Astrocyte (in vitro differentiated cells and primary cell): ENCODE data around the gene ZC3H12D. TPM values are rescaled to one million over a fixed set of nuclear protein-coding genes. Genes with fewer than 3 reads are reported as not detected.
A peak's percentile ranks its signal among the peaks of the same experiment; 100 is the strongest.

Experiments
- DNase-seq: peaks from one replicate; pipeline ENCODE4 v3.0.0-alpha.2; 2010; ENCODE audit warnings: low read depth
- FAIRE-seq: peaks from 2 replicates; lab custom pipeline; 2011; peaks lifted over from hg19 to GRCh38; lab: Jason Lieb, UNC
- H2AFZ ChIP-seq: 2 replicates; pipeline ENCODE4 v1.6.0; 2012; ENCODE audit warnings: low read depth, low read length, inconsistent platforms
- H3K27ac ChIP-seq: 2 replicates; pipeline ENCODE4 v1.5.1; 2011; ENCODE audit warnings: low read depth, low read length, inconsistent platforms
- H3K27me3 ChIP-seq: 2 replicates; pipeline ENCODE4 v1.6.0; 2011; ENCODE audit warnings: low read length, inconsistent platforms; ENCODE audit not compliant: insufficient read depth
- H3K36me3 ChIP-seq: 2 replicates; pipeline ENCODE4 v1.5.1; 2011; ENCODE audit warnings: low read length, inconsistent platforms; ENCODE audit not compliant: insufficient read depth
- H3K4me1 ChIP-seq: 2 replicates; pipeline ENCODE4 v1.5.1; 2011; ENCODE audit warnings: low read length, inconsistent platforms; ENCODE audit not compliant: insufficient read depth
- H3K4me2 ChIP-seq: 2 replicates; pipeline ENCODE4 v1.6.0; 2012; ENCODE audit warnings: low read length, inconsistent platforms
- H3K4me3 ChIP-seq: 2 replicates; pipeline ENCODE4 v1.5.1; 2011; ENCODE audit warnings: low read depth, mild to moderate bottlenecking, low read length, inconsistent platforms; ENCODE audit not compliant: insufficient read depth
- H3K79me2 ChIP-seq: 2 replicates; pipeline ENCODE4 v1.6.0; 2012; ENCODE audit warnings: mild to moderate bottlenecking, low read length, inconsistent platforms; ENCODE audit not compliant: insufficient read depth
- H3K9ac ChIP-seq: 2 replicates; pipeline ENCODE4 v1.6.0; 2012; ENCODE audit warnings: mild to moderate bottlenecking, low read length, inconsistent platforms
- H3K9me3 ChIP-seq: 2 replicates; pipeline ENCODE4 v1.5.1; 2012; ENCODE audit warnings: low read depth, mild to moderate bottlenecking, low read length, inconsistent platforms; ENCODE audit not compliant: insufficient read depth
- H4K20me1 ChIP-seq: 2 replicates; pipeline ENCODE4 v1.6.0; 2012; ENCODE audit warnings: low read length, inconsistent platforms; ENCODE audit not compliant: insufficient read depth
- H3K27ac Mint-ChIP-seq: one replicate; pipeline ENCODE4 v1.8.0; 2021; ENCODE audit warnings: mild to moderate bottlenecking, mixed read lengths; ENCODE audit not compliant: unreplicated experiment
- H3K27me3 Mint-ChIP-seq: one replicate; pipeline ENCODE4 v1.8.0; 2021; ENCODE audit warnings: low read depth, mixed read lengths; ENCODE audit not compliant: unreplicated experiment
- H3K36me3 Mint-ChIP-seq: one replicate; pipeline ENCODE4 v1.8.0; 2021; ENCODE audit warnings: low read depth, mixed read lengths; ENCODE audit not compliant: unreplicated experiment
- H3K4me1 Mint-ChIP-seq: one replicate; pipeline ENCODE4 v1.8.0; 2021; ENCODE audit warnings: low read depth, mixed read lengths; ENCODE audit not compliant: unreplicated experiment
- H3K4me3 Mint-ChIP-seq: one replicate; pipeline ENCODE4 v1.8.0; 2021; ENCODE audit warnings: mild to moderate bottlenecking, moderate library complexity, mixed read lengths; ENCODE audit not compliant: unreplicated experiment
- H3K9me3 Mint-ChIP-seq: one replicate; pipeline ENCODE4 v1.8.0; 2021; ENCODE audit warnings: mild to moderate bottlenecking, mixed read lengths; ENCODE audit not compliant: unreplicated experiment
- EZH2 ChIP-seq: IDR thresholded peaks from 2 replicates; pipeline ENCODE4 v1.6.1; 2012; ENCODE audit warnings: mild to moderate bottlenecking, low read length, inconsistent platforms; ENCODE audit not compliant: insufficient read depth
- total RNA-seq: library from RNA; stranded (reverse); gene quantifications from 2 replicates; pipeline ENCODE4 v1.2.1, GENCODE V29; 2021
- TF ChIP-seq, protein P1 (sequence below): IDR thresholded peaks from 2 replicates; pipeline ENCODE4 v1.5.1; 2011; ENCODE audit warnings: low read depth, mild to moderate bottlenecking, inconsistent platforms, low read length, moderate library complexity; ENCODE audit not compliant: insufficient read depth

The ZC3H12D gene
- total RNA-seq, 1 donor from 2014 or later, result 0.05 TPM

DNA sequence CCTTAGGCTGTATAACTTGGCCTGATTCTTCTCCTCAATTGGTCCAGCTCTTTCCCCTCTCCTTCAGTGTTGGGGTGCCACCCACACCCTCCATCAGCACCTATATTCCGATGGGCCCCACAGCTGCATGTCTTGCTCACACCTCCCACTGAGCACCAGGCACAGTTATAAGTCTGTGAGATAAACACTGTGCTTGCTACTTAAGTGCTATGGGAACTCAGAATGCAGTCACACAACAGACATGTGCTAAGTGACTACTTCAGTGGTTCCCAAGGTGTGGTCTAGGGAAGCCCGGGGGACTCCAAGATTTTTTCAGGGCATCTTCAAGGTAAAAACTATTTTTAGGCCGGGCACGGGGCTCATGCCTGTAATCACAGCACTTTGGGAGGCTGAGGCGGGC lies 7.3 kb downstream of the ZC3H12D start:
- H4K20me1 ChIP-seq, result no peaks in the 10 kb centered on the region

DNA sequence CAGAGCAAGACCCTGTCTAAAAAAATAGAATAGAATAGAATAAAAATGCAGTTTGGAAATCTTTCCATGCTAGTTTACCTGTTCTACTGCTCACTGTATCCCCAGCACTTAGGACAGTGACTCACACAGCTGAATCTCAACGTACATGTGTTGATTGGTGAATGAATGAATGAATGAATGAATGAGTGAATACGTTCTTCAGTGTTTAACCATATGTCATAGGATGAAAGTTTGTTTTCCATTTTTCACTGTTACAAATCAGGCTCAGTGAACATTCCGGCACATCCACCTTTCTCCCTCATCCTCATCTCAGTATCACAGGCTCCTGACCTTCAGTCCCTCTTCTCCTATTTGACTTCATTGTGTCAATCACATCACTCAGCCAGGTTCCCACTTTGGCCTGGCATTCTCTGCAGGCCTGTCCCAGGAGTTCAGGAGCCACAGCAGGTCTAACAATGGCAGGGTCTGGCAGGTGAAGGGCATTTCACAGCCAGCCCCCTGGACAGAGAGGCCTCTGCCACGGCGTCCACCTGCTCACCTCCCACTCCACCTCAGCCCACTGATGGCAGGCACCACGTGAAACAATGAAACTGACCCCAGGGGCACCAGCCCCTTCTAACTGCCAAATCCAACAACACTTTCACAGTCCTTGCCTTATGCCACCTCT lies 7.9 kb downstream of the ZC3H12D start:
- peak overlapping the region; percentile 41 for H3K27ac Mint-ChIP-seq
- Histone ChIP-seq H3K4me2 (no peak overlapping the region), H3K4me3 (no peak overlapping the region), H3K9ac (no peak overlapping the region), H3K27me3 (peaks cover 9% of the 10 kb centered on the region), H3K27ac (no peak overlapping the region), H4K20me1 (no peaks in the 10 kb centered on the region), H3K79me2 (no peaks in the 10 kb centered on the region), H3K4me1 (peaks cover 3% of the 10 kb centered on the region), H2AFZ (no peak overlapping the region), H3K9me3 (no peaks in the 10 kb centered on the region), H3K36me3 (no peaks in the 10 kb centered on the region)
- no peaks in the 10 kb centered on the region for H3K4me1 Mint-ChIP-seq
- no peak overlapping the region for H3K4me3 Mint-ChIP-seq
- no peak for FAIRE-seq
- no peak for DNase-seq
- H3K36me3 Mint-ChIP-seq, result no peaks in the 10 kb centered on the region
- peaks cover 32% of the 10 kb centered on the region for H3K27me3 Mint-ChIP-seq
- no peak for TF ChIP-seq EZH2
- TF ChIP-seq, protein P1, sequence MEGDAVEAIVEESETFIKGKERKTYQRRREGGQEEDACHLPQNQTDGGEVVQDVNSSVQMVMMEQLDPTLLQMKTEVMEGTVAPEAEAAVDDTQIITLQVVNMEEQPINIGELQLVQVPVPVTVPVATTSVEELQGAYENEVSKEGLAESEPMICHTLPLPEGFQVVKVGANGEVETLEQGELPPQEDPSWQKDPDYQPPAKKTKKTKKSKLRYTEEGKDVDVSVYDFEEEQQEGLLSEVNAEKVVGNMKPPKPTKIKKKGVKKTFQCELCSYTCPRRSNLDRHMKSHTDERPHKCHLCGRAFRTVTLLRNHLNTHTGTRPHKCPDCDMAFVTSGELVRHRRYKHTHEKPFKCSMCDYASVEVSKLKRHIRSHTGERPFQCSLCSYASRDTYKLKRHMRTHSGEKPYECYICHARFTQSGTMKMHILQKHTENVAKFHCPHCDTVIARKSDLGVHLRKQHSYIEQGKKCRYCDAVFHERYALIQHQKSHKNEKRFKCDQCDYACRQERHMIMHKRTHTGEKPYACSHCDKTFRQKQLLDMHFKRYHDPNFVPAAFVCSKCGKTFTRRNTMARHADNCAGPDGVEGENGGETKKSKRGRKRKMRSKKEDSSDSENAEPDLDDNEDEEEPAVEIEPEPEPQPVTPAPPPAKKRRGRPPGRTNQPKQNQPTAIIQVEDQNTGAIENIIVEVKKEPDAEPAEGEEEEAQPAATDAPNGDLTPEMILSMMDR, result no peak
- H3K9me3 Mint-ChIP-seq, result no peaks in the 10 kb centered on the region

More for the DNA sequence above, 7.3 kb downstream of the ZC3H12D start:
- FAIRE-seq (no peak), DNase-seq (no peak)
- Mint-ChIP-seq H3K27me3 (peaks cover 26% of the 10 kb centered on the region), H3K27ac (no peak overlapping the region), H3K4me1 (peaks cover 3% of the 10 kb centered on the region), H3K4me3 (no peak overlapping the region), H3K36me3 (peaks cover 3% of the 10 kb centered on the region), H3K9me3 (no peaks in the 10 kb centered on the region)
- no peaks in the 10 kb centered on the region for H3K36me3 ChIP-seq
- TF ChIP-seq EZH2, result no peak
- TF ChIP-seq, protein P1, result no peak
- no peaks in the 10 kb centered on the region for H3K79me2 ChIP-seq
- no peak overlapping the region for H3K4me3 ChIP-seq
- H3K9me3 ChIP-seq, result no peaks in the 10 kb centered on the region
- H3K4me2 ChIP-seq, result no peak overlapping the region
- peaks cover 3% of the 10 kb centered on the region for H3K4me1 ChIP-seq
- H3K27ac ChIP-seq, result no peak overlapping the region
- peaks cover 7% of the 10 kb centered on the region for H3K27me3 ChIP-seq
- no peak overlapping the region for H2AFZ ChIP-seq
- H3K9ac ChIP-seq, result no peak overlapping the region
